OCI-M2 (cell line): ENCODE measurements around the gene DYNC1I1.

Experiments
- DNase-seq: peaks from one replicate; lab custom pipeline; 2025; ENCODE audit not compliant: unreplicated experiment; lab: John Stamatoyannopoulos, UW

Gene DYNC1I1

DNA sequence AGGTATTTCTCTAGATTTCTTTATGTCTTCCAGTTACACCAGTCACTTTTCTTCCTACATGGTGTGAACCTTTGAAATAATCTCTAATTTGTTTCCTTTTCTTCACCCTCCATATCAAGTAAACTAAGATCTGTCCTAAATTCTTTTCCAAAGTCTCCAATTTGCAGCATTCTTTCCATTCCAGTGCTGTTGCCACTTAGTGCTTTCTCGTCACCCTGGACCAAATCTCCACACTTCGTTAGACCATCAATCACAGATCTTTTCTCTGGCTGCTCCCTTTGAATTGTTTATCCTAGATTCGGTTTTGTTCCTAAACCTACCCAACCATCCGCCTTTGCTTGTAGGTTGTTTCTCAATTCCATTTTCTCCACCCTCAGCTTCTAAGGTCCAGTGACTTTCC, 74.7 kb downstream of the DYNC1I1 start:
- no peak for DNase-seq

- DNase-seq, result no peak
These were observed 87.1 kb downstream of the DYNC1I1 start for GRCh38 chr7:95859429-95859828.

GRCh38 chr7:95861041-95861440, 88.7 kb downstream of the DYNC1I1 start:
- DNase-seq, result no peak

GRCh38 chr7:95863623-95864022, 91.3 kb downstream of the DYNC1I1 start:
- no peak for DNase-seq

DNA sequence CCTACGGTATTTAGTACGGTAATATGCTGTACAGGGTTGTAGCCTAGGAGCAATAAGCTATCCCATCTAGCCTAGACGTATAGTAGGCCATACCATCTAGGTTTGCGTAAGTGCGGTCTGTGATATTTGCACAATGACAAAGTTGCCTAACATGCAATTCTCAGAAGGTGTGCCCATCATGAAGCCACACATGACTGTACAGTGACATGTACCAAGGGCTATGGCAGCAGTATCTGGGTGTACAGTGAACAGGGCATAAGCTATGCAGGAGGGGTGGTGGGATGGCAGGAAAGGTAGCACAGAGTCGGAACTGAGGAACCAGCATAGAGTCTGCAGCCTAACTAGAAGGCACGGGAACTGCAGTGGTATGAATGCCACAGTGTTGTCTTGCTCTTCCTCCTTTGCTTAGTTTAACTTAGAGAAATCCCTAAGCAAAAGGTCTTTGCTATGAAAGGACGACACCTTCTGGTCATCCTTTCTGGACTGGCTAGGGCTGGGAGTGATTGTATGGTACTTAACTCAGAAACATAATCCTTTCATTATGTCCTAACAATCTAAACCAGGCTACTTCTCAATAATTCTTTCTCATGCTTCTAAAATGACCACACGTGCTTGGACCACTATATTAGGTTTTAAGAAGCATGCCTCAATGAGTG, 93.5 kb downstream of the DYNC1I1 start:
- no peak for DNase-seq

GRCh38 chr7:95867309-95867708, 95.0 kb downstream of the DYNC1I1 start:
- no peak for DNase-seq

- DNase-seq, result no peak
These were observed 98.9 kb downstream of the DYNC1I1 start for GRCh38 chr7:95871075-95871848.

- no peak for DNase-seq
These were observed 99.5 kb downstream of the DYNC1I1 start for GRCh38 chr7:95871896-95872295.

DNA sequence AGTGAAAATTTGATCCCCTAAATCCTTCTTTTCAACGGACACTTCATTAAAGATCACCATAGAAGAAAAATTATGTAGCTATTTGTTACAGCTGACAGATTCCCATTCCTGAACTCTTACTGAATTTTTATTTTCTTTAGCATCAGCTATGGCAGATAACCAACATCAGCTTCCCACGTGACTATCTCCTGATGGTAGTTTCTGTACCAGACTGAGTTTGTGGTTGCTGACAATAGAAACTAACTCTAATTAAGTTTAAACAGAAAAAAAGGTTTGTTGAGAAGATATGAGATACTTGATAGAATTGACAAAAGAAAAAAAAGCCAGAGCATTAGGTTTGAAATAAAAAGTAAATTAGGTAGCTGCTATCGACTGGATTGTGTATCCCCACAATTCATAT, 101.8 kb downstream of the DYNC1I1 start:
- DNase-seq, result no peak

GRCh38 chr7:95874541-95875265, 102.3 kb downstream of the DYNC1I1 start:
- DNase-seq, result no peak

- no peak for DNase-seq
These were observed 103.2 kb downstream of the DYNC1I1 start for GRCh38 chr7:95875519-95875918.

DNA sequence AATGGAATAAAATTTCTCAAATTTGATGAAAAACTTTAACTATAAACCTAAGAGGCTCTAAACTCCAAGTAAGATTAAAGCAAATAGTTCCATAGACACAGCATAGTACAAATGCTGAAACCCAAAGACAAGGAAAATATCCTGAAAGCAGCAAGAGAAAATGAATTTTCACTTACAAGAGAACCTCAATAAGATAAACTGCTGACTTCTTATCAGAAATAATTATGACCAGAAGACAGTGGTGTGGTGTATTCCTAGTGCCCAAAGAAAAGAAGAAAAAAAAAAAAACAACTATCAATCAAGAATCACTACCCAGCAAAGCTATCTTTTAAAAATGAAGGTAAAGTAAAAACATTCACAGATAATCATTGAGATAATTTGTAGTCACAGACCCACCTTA, 106.3 kb downstream of the DYNC1I1 start:
- DNase-seq, result no peak

DNA sequence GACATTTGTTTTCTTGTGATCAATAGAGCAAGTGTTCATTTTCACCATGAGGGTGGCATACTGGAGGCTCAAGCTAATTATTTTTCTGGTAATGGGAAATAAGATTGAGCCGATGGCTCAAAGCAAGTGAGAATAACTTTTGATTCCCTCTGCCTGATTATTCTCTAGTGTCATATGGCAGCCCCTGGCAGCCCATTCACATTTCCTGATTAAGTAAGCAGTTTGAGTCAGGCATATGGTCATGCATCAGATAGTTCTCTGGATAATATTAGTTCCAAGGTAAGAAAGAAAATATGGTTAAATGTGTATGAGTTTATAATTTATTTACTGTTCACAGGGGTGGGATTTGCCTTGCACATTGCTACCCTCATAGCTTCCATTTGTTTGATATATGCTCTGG, 109.2 kb downstream of the DYNC1I1 start:
- no peak for DNase-seq

DNA sequence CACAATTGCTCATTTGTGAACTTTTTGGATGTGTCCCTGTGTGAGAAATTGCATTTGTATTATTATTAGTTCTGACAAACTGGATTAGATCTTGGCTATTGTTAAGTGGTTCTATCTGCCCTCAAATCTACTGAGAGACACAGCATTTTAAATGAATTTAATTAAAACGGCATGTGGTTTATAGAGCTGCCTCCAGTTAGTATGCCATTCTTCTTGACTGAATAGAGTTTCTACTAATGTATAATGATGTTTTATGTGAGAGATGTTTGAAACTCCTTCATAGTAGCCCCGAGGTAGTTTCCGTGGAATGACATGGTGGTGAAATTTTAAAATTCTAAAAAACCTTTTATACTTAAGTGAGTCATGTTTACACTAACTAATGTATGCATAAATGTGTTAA, 110.9 kb downstream of the DYNC1I1 start:
- no peak for DNase-seq

- DNase-seq, result no peak
These were observed 114.2 kb downstream of the DYNC1I1 start for GRCh38 chr7:95886501-95887090.

DNA sequence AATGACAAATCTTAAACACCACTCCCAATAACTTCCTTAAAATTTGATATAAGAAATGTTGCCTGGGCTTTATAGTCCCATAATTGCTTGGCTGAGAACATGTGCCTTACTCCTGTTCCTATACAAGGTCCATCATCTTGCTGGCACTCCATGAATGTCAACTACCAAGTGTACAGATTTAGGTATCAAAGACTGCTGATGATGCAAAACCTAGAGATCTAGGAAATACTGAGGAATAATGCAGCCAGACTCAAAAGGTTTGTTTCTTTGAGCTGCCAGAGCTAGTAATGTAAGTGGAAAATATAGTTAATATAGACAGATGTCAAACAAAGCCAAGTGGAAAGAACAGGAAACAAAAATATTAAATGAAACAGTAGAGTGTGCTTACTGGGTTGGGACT, 121.1 kb downstream of the DYNC1I1 start:
- DNase-seq, result no peak

GRCh38 chr7:95897557-95898251, 125.3 kb downstream of the DYNC1I1 start:
- no peak for DNase-seq

GRCh38 chr7:95899919-95900513, 127.7 kb downstream of the DYNC1I1 start:
- no peak for DNase-seq

- no peak for DNase-seq
These were observed 128.7 kb downstream of the DYNC1I1 start for GRCh38 chr7:95901006-95901405.

- no peak for DNase-seq
These were observed 131.7 kb downstream of the DYNC1I1 start for GRCh38 chr7:95904099-95904498.

DNA sequence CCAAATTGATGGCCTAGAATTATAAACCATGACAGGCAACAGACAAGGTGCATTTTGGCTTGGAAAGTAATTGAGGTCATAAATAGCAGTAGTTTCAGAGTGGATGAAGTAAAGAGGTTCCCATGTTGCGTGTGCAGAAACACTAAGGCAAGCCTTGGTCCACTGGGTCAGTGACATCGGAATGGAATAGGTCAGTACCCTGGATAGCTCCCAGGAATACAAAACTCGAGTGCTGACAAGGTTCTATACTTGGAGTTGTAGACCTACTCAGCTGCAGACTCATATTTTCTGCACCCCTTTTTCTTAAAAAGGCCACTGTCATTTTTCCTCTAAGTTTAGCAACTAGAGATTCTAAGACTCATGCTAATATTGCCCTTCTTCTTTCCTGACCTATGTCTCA, 132.8 kb downstream of the DYNC1I1 start:
- no peak for DNase-seq
